Mesendoderm (in vitro differentiated cells): Measurements from ENCODE around the gene CPEB2. TPM values are rescaled to one million over a fixed set of nuclear protein-coding genes. Genes with fewer than 3 reads are reported as not detected.

Experiments
- DNase-seq: peaks from one replicate; pipeline ENCODE4 v3.0.0; 2013
- H2AK5ac ChIP-seq: 2 replicates; pipeline ENCODE4 v1.6.1; 2013; ENCODE audit warnings: low read length, inconsistent platforms
- H2BK120ac ChIP-seq: 2 replicates; pipeline ENCODE4 v1.6.1; 2013; ENCODE audit warnings: low read depth, mild to moderate bottlenecking, low read length, moderate library complexity, mixed read lengths
- H2BK15ac ChIP-seq: replicated peaks from 2 replicates; pipeline ENCODE4 v1.6.1; 2013; ENCODE audit warnings: low read depth, mild to moderate bottlenecking, moderate library complexity
- H2BK5ac ChIP-seq: 2 replicates; pipeline ENCODE4 v1.6.1; 2013; ENCODE audit warnings: low read length, inconsistent platforms
- H3K18ac ChIP-seq: 2 replicates; pipeline ENCODE4 v1.6.1; 2013; ENCODE audit warnings: mild to moderate bottlenecking, low read length, mixed read lengths
- H3K23ac ChIP-seq: one replicate; pipeline ENCODE4 v1.6.1; 2013; ENCODE audit warnings: low read length
- H3K27ac ChIP-seq: 2 replicates; pipeline ENCODE4 v1.5.1; 2013; ENCODE audit warnings: low read depth, mild to moderate bottlenecking, inconsistent platforms, low read length, moderate library complexity
- H3K27me3 ChIP-seq: 2 replicates; pipeline ENCODE4 v1.6.1; 2013; ENCODE audit warnings: low read length, control low read depth, mild to moderate bottlenecking, inconsistent platforms; ENCODE audit not compliant: insufficient read depth, poor library complexity
- H3K36me3 ChIP-seq: 2 replicates; pipeline ENCODE4 v1.6.1; 2013; ENCODE audit warnings: low read length, inconsistent platforms; ENCODE audit not compliant: control insufficient read depth, insufficient read depth
- H3K4ac ChIP-seq: one replicate; pipeline ENCODE4 v1.6.1; 2013; ENCODE audit warnings: low read depth, mild to moderate bottlenecking, low read length, moderate library complexity
- H3K4me1 ChIP-seq: 2 replicates; pipeline ENCODE4 v1.6.1; 2013; ENCODE audit warnings: low read depth, low read length, inconsistent platforms; ENCODE audit not compliant: control insufficient read depth
- H3K4me2 ChIP-seq: 2 replicates; pipeline ENCODE4 v1.6.1; 2013; ENCODE audit warnings: low read length
- H3K4me3 ChIP-seq: 2 replicates; pipeline ENCODE4 v1.5.1; 2013; ENCODE audit warnings: mild to moderate bottlenecking, low read length
- H3K56ac ChIP-seq: one replicate; pipeline ENCODE4 v1.6.1; 2013; ENCODE audit warnings: low read length
- H3K79me1 ChIP-seq: 2 replicates; pipeline ENCODE4 v1.6.1; 2013; ENCODE audit warnings: low read length, inconsistent platforms
- H3K79me2 ChIP-seq: 2 replicates; pipeline ENCODE4 v1.6.1; 2013; ENCODE audit warnings: mild to moderate bottlenecking, low read length; ENCODE audit not compliant: control insufficient read depth, insufficient read depth
- H3K9ac ChIP-seq: 2 replicates; pipeline ENCODE4 v1.6.1; 2013; ENCODE audit warnings: low read length, inconsistent platforms
- H4K5ac ChIP-seq: one replicate; pipeline ENCODE4 v1.6.1; 2013; ENCODE audit warnings: low read length
- H4K8ac ChIP-seq: one replicate; pipeline ENCODE4 v1.6.1; 2013; ENCODE audit warnings: low read depth, mild to moderate bottlenecking, control low read depth, low read length, moderate library complexity
- WGBS: extraction: QIAGEN DNeasy Blood & Tissue Kit; methylation state at CpG from one replicate; pipeline ENCODE4 v1.1.7; 2013; ENCODE audit warnings: low lambda C conversion rate, missing lambda C conversion rate; ENCODE audit not compliant: insufficient coverage; ENCODE audit errors: extremely low coverage; 5-methylcytosine and 5-hydroxymethylcytosine counted together
- polyA plus RNA-seq, 2 experiments: library from polyadenylated mRNA; stranded (reverse); fragments of 200-250 nt; gene quantifications; one replicate each; pipeline ENCODE4 v1.2.3, GENCODE V29; 2013

CPEB2 gene
- polyA plus RNA-seq (2013, experiment 1 of 2) = 1.2 TPM
- 1.2 TPM for polyA plus RNA-seq (2013, experiment 2 of 2)

- no peaks in the 10 kb centered on the region for H3K27me3 ChIP-seq
- no peaks in the 10 kb centered on the region for H3K36me3 ChIP-seq
- no peaks in the 10 kb centered on the region for H3K79me1 ChIP-seq
- peak within 1 kb of the TSS; percentile 44 for H3K4ac ChIP-seq
- no peaks in the 10 kb centered on the region for H3K4me1 ChIP-seq
- peak within 1 kb of the TSS; percentile 69 for H3K4me3 ChIP-seq
- H3K79me2 ChIP-seq = no peaks in the 10 kb centered on the region
- H2BK120ac ChIP-seq = no peak within 1 kb of the TSS
- no CpG with 5 or more reads among the region's 104 CpGs for WGBS
- H2BK5ac ChIP-seq = peak within 1 kb of the TSS; percentile 67
- H4K5ac ChIP-seq = no peak within 1 kb of the TSS
- no peak within 1 kb of the TSS for H2BK15ac ChIP-seq
- H2AK5ac ChIP-seq = no peak within 1 kb of the TSS
- H3K4me2 ChIP-seq = peak within 1 kb of the TSS; percentile 88
- peak; percentile 94 for DNase-seq
- peak within 1 kb of the TSS; percentile 95 for H3K27ac ChIP-seq
- H4K8ac ChIP-seq = no peak within 1 kb of the TSS
- H3K9ac ChIP-seq = peak within 1 kb of the TSS; percentile 90
- H3K18ac ChIP-seq = peak within 1 kb of the TSS; percentile 91
- H3K56ac ChIP-seq = peak within 1 kb of the TSS; percentile 94
- peak within 1 kb of the TSS; percentile 66 for H3K23ac ChIP-seq
These were observed at the start of gene CPEB2 for GRCh38 chr4:15001869-15002658. TSS of gene CPEB2 (plus strand) at chr4:15002481. CDS start at chr4:15002674, 193 bp downstream.

GRCh38 chr4:14958436-14958835 lies 43.8 kb upstream of the CPEB2 start:
- Histone ChIP-seq H3K23ac (no peak overlapping the region), H4K5ac (no peak overlapping the region), H2BK15ac (no peak overlapping the region), H4K8ac (no peak overlapping the region), H3K56ac (no peak overlapping the region), H3K4me2 (no peak overlapping the region), H3K27me3 (no peaks in the 10 kb centered on the region), H3K4ac (no peak overlapping the region), H3K9ac (no peak overlapping the region), H3K18ac (no peak overlapping the region), H3K27ac (no peak overlapping the region), H3K79me1 (no peaks in the 10 kb centered on the region), H3K4me1 (no peaks in the 10 kb centered on the region), H2BK5ac (no peak overlapping the region), H3K36me3 (no peaks in the 10 kb centered on the region), H2BK120ac (no peak overlapping the region), H3K79me2 (no peaks in the 10 kb centered on the region), H3K4me3 (no peak overlapping the region), H2AK5ac (no peak overlapping the region)
- DNase-seq = no peak
- no CpG with 5 or more reads among the region's 3 CpGs for WGBS

GRCh38 chr4:14961292-14961691 lies 41.0 kb upstream of the CPEB2 start:
- no peaks in the 10 kb centered on the region for H3K79me2 ChIP-seq
- H4K8ac ChIP-seq = no peak overlapping the region
- no peak overlapping the region for H3K27ac ChIP-seq
- H2BK15ac ChIP-seq = no peak overlapping the region
- no peak overlapping the region for H2BK5ac ChIP-seq
- H3K4ac ChIP-seq = no peak overlapping the region
- H3K79me1 ChIP-seq = no peaks in the 10 kb centered on the region
- no peak overlapping the region for H3K4me3 ChIP-seq
- H3K36me3 ChIP-seq = no peaks in the 10 kb centered on the region
- no peak overlapping the region for H2AK5ac ChIP-seq
- H2BK120ac ChIP-seq = no peak overlapping the region
- no peak overlapping the region for H4K5ac ChIP-seq
- no peak overlapping the region for H3K18ac ChIP-seq
- H3K56ac ChIP-seq = no peak overlapping the region
- no peak for DNase-seq
- H3K4me1 ChIP-seq = no peaks in the 10 kb centered on the region
- no peak overlapping the region for H3K4me2 ChIP-seq
- H3K9ac ChIP-seq = no peak overlapping the region
- H3K27me3 ChIP-seq = no peaks in the 10 kb centered on the region
- no peak overlapping the region for H3K23ac ChIP-seq

GRCh38 chr4:14965071-14965470 lies 37.2 kb upstream of the CPEB2 start:
- Histone ChIP-seq H3K4me2 (no peak overlapping the region), H3K79me1 (no peaks in the 10 kb centered on the region), H3K18ac (no peak overlapping the region), H3K79me2 (no peaks in the 10 kb centered on the region), H3K36me3 (no peaks in the 10 kb centered on the region), H3K27ac (no peak overlapping the region), H3K4me3 (no peak overlapping the region), H3K4me1 (no peaks in the 10 kb centered on the region), H2BK15ac (no peak overlapping the region), H3K4ac (no peak overlapping the region), H3K23ac (no peak overlapping the region), H2BK120ac (no peak overlapping the region), H3K9ac (no peak overlapping the region), H4K5ac (no peak overlapping the region), H2BK5ac (no peak overlapping the region), H3K27me3 (no peaks in the 10 kb centered on the region), H4K8ac (no peak overlapping the region), H3K56ac (no peak overlapping the region), H2AK5ac (no peak overlapping the region)
- DNase-seq = no peak
- no CpG with 5 or more reads among the region's 1 CpG for WGBS

- no peak overlapping the region for H3K23ac ChIP-seq
- H3K56ac ChIP-seq = no peak overlapping the region
- H2BK15ac ChIP-seq = no peak overlapping the region
- no peak overlapping the region for H2AK5ac ChIP-seq
- H2BK120ac ChIP-seq = no peak overlapping the region
- no peak overlapping the region for H3K4me2 ChIP-seq
- H3K27me3 ChIP-seq = no peaks in the 10 kb centered on the region
- H4K8ac ChIP-seq = no peak overlapping the region
- no peaks in the 10 kb centered on the region for H3K36me3 ChIP-seq
- no peaks in the 10 kb centered on the region for H3K4me1 ChIP-seq
- no peak overlapping the region for H3K4me3 ChIP-seq
- H2BK5ac ChIP-seq = no peak overlapping the region
- H3K27ac ChIP-seq = no peak overlapping the region
- H4K5ac ChIP-seq = no peak overlapping the region
- no peak overlapping the region for H3K18ac ChIP-seq
- H3K4ac ChIP-seq = no peak overlapping the region
- no peak overlapping the region for H3K9ac ChIP-seq
- H3K79me1 ChIP-seq = no peaks in the 10 kb centered on the region
- no CpG with 5 or more reads among the region's 3 CpGs for WGBS
- DNase-seq = peak; percentile 13
- H3K79me2 ChIP-seq = no peaks in the 10 kb centered on the region
These were observed 34.3 kb upstream of the CPEB2 start for GRCh38 chr4:14967982-14968381.

GRCh38 chr4:14977830-14978229 lies 24.5 kb upstream of the CPEB2 start:
- H3K79me1 ChIP-seq = no peaks in the 10 kb centered on the region
- no peak overlapping the region for H2AK5ac ChIP-seq
- H3K36me3 ChIP-seq = no peaks in the 10 kb centered on the region
- H2BK120ac ChIP-seq = no peak overlapping the region
- no peaks in the 10 kb centered on the region for H3K4me1 ChIP-seq
- no peak overlapping the region for H3K23ac ChIP-seq
- no peak overlapping the region for H2BK15ac ChIP-seq
- no peak overlapping the region for H3K18ac ChIP-seq
- no peak overlapping the region for H3K56ac ChIP-seq
- no peak overlapping the region for H3K4ac ChIP-seq
- no peak overlapping the region for H3K4me3 ChIP-seq
- DNase-seq = no peak
- H3K9ac ChIP-seq = no peak overlapping the region
- no peak overlapping the region for H2BK5ac ChIP-seq
- H3K79me2 ChIP-seq = no peaks in the 10 kb centered on the region
- no peak overlapping the region for H3K27ac ChIP-seq
- H4K8ac ChIP-seq = no peak overlapping the region
- no peaks in the 10 kb centered on the region for H3K27me3 ChIP-seq
- no peak overlapping the region for H4K5ac ChIP-seq
- H3K4me2 ChIP-seq = no peak overlapping the region
